ENCODE measurements around the gene BCAS3.
"Not testable (repeated sequence)": the region's sequence is repeated elsewhere in the genome, so short reads cannot be mapped to it uniquely, and the experiment has no call there.

Gene BCAS3

GRCh38 chr17:61418449-61418848, 740.8 kb downstream of the BCAS3 start:
- DNase-seq, result no peak

- DNase-seq, result no peak
Observed at GRCh38 chr17:61419496-61420046, 741.9 kb downstream of the BCAS3 start.

GRCh38 chr17:61420052-61420451, 742.4 kb downstream of the BCAS3 start:
- no peak for DNase-seq

GRCh38 chr17:61420745-61421398, 743.2 kb downstream of the BCAS3 start:
- no peak for DNase-seq

GRCh38 chr17:61421460-61421859, 743.8 kb downstream of the BCAS3 start:
- DNase-seq, result no peak

- no peak for DNase-seq
Observed at GRCh38 chr17:61422116-61422799, 744.6 kb downstream of the BCAS3 start.

GRCh38 chr17:61422869-61423268, 745.2 kb downstream of the BCAS3 start:
- no peak for DNase-seq

GRCh38 chr17:61423967-61424649, 746.5 kb downstream of the BCAS3 start:
- DNase-seq, result no peak

- DNase-seq, result peak; percentile 39
Observed at GRCh38 chr17:61425682-61426481, 748.2 kb downstream of the BCAS3 start.

- no peak for DNase-seq
Observed at GRCh38 chr17:61426482-61427304, 749.0 kb downstream of the BCAS3 start.

GRCh38 chr17:61427567-61427966, 749.9 kb downstream of the BCAS3 start:
- no peak for DNase-seq

- DNase-seq, result no peak
Observed at GRCh38 chr17:61429274-61429673, 751.6 kb downstream of the BCAS3 start.

- DNase-seq, result not testable (repeated sequence)
Observed at GRCh38 chr17:61429831-61430230, 752.2 kb downstream of the BCAS3 start.

- DNase-seq, result no peak
Observed at GRCh38 chr17:61431594-61432311, 754.1 kb downstream of the BCAS3 start.

- no peak for DNase-seq
Observed at GRCh38 chr17:61436273-61436672, 758.6 kb downstream of the BCAS3 start.

GRCh38 chr17:61436995-61437704, 759.5 kb downstream of the BCAS3 start:
- no peak for DNase-seq

- DNase-seq, result no peak
Observed at GRCh38 chr17:61440697-61441096, 763.0 kb downstream of the BCAS3 start.

GRCh38 chr17:61441507-61441906, 763.9 kb downstream of the BCAS3 start:
- DNase-seq, result not testable (repeated sequence)

GRCh38 chr17:61442136-61442775, 764.6 kb downstream of the BCAS3 start:
- DNase-seq, result no peak

Data from OCI-M1 (cell line).